GM12878 (cell line): ENCODE results near the gene UBE2O. TPM values are rescaled to one million over a fixed set of nuclear protein-coding genes. Genes with fewer than 3 reads are reported as not detected.

Experiments used
- EGR1 ChIP-seq, 2 experiments: IDR thresholded peaks; 1 replicate in 1 of 2; 2 replicates in 1 of 2; pipeline ENCODE4 v1.6.1; 2011 to 2012; ENCODE audit warnings: low read depth in 2 of 2, low read length in 2 of 2, borderline replicate concordance in 1 of 2, mild to moderate bottlenecking in 1 of 2, moderate library complexity in 1 of 2
- FOS ChIP-seq: IDR thresholded peaks from 3 replicates; pipeline ENCODE4 v1.6.1; 2011; ENCODE audit warnings: borderline replicate concordance; ENCODE audit not compliant: insufficient read length; ENCODE audit errors: extremely low read depth
- HDGF ChIP-seq: fragments of 450-650 bp; IDR thresholded peaks from 2 replicates; pipeline ENCODE4 v1.6.1; 2016; ENCODE audit warnings: antibody characterized with exemption
- MYC ChIP-seq: IDR thresholded peaks from 2 replicates; pipeline ENCODE4 v1.6.1; 2011; ENCODE audit warnings: mild to moderate bottlenecking, low read length, moderate library complexity, inconsistent platforms; ENCODE audit not compliant: insufficient read depth, insufficient replicate concordance, insufficient read length, severe bottlenecking
- NFYA ChIP-seq: IDR thresholded peaks from 2 replicates; pipeline ENCODE4 v1.6.1; 2011; ENCODE audit warnings: low read depth, mild to moderate bottlenecking, low read length, improper control_type of control experiment, borderline replicate concordance
- RAD21 ChIP-seq: IDR thresholded peaks from 2 replicates; pipeline ENCODE4 v1.6.1; 2011; ENCODE audit warnings: mild to moderate bottlenecking, low read depth, low read length, moderate library complexity; ENCODE audit not compliant: insufficient read depth
- RELA ChIP-seq: fragments of 450-650 bp; IDR thresholded peaks from 2 replicates; pipeline ENCODE4 v1.8.0; 2014; ENCODE audit warnings: borderline replicate concordance; ENCODE audit not compliant: partially characterized antibody
- WRNIP1 ChIP-seq: IDR thresholded peaks from 2 replicates; pipeline ENCODE4 v1.6.1; 2011; ENCODE audit warnings: low read depth, low read length, improper control_type of control experiment, borderline replicate concordance
- ZNF384 ChIP-seq: IDR thresholded peaks from 2 replicates; pipeline ENCODE4 v1.6.1; 2012; ENCODE audit warnings: low read depth, mild to moderate bottlenecking, low read length, improper control_type of control experiment, borderline replicate concordance
- polyA plus RNA-seq, 11 experiments: library from polyadenylated mRNA; depleted of rRNA in 4 of 11; unstranded in 6 of 11; stranded (reverse) in 5 of 11; fragments of >200 nt; fragmentation: Nextera tagmentation in 4 of 11; fragmentation: Illumina TruSeq in 1 of 11; extraction: Ambion mirVana in 4 of 11; extraction: Trizol in 1 of 11; gene quantifications; 1 replicate in 1 of 11; 2 replicates in 10 of 11; pipeline versions ENCODE4 v1.2.1 to v1.2.3, GENCODE V29; 2011 to 2016; ENCODE audit warnings: inconsistent platforms in 2 of 11, missing spikeins in 2 of 11, low read depth in 1 of 11
- total RNA-seq, 4 experiments: library from RNA; depleted of rRNA in 3 of 4; stranded (reverse); fragments of >200 nt in 3 of 4; fragmentation: Illumina TruSeq in 1 of 4; extraction: Trizol in 1 of 4; gene quantifications; 2 replicates each; pipeline versions ENCODE4 v1.2.1 to v1.2.3, GENCODE V29; 2013 to 2021
- TF ChIP-seq, protein P1 (sequence below): fragments of 450-650 bp; IDR thresholded peaks from 2 replicates; pipeline ENCODE4 v1.6.1; 2017; ENCODE audit warnings: mild to moderate bottlenecking, moderate library complexity
- TF ChIP-seq, protein P2 (sequence below), 3 experiments: IDR thresholded peaks in 2 of 3; conservative IDR thresholded peaks in 1 of 3; 2 replicates each; pipeline ENCODE4 v1.5.1; 2011; ENCODE audit warnings: low read depth in 3 of 3, low read length in 3 of 3, mild to moderate bottlenecking in 3 of 3, control low read depth in 2 of 3, moderate library complexity in 2 of 3, inconsistent platforms in 1 of 3, mixed read lengths in 1 of 3; ENCODE audit not compliant: control insufficient read depth in 2 of 3, insufficient read depth in 1 of 3; ENCODE audit errors: extremely low read depth in 1 of 3
- TF ChIP-seq, protein P3 (sequence below): fragments of 450-650 bp; formaldehyde crosslinking; IDR thresholded peaks from 2 replicates; pipeline ENCODE4 v1.4.0; 2022; ENCODE audit warnings: mild to moderate bottlenecking, moderate library complexity
- TF ChIP-seq, protein P4 (sequence below): fragments of 450-650 bp; IDR thresholded peaks from 2 replicates; pipeline ENCODE4 v1.6.1; 2016; ENCODE audit warnings: mild to moderate bottlenecking, moderate library complexity, borderline replicate concordance

The UBE2O gene
- total and polyA plus RNA-seq, 10 of the 15 experiments (the other 5 are each of a cell fraction or from before 2014, with no cell fraction given) = 2.1 to 39.0 (median 14.1) TPM

DNA sequence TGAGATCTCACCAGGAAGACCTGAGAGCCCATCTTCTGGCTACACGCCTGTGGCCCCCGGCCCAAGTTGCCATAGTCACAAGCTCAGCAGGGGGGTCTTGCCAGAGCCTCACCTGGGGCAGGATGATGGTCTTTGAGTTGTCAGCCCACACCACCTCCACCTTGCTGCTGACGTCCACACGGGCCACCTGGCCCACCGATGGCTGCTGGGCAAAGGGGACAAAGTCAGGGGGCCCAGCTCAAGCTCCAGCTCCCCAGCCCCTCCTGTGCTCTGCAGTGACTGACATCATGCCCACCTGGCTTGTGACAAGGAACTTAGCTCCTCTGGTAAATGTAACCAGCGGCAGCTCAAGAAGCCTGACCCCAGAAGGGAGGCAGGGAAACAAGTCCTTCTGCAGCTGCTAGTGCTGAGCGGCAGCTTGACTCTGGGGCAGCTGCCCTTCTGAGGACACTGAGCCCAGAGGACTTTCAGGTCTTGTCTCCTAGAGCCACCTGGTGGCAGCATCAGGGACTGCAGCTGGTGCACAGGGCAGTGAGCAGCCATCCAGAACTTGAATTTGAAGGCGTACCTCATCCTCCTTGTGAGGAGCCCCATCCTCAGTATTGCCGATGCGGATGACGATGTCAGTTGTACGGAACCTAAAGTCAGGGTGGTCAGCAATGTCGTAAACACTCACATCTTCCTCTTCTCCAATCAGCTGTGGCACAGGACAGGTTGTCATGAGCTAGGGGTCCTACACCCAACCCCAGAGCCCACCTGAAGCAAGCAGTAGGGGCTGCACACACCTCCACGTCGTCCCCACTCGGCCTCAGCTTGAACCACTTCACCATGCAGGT lies 55.0 kb downstream of the UBE2O start (continued):
- TF ChIP-seq, protein P1, sequence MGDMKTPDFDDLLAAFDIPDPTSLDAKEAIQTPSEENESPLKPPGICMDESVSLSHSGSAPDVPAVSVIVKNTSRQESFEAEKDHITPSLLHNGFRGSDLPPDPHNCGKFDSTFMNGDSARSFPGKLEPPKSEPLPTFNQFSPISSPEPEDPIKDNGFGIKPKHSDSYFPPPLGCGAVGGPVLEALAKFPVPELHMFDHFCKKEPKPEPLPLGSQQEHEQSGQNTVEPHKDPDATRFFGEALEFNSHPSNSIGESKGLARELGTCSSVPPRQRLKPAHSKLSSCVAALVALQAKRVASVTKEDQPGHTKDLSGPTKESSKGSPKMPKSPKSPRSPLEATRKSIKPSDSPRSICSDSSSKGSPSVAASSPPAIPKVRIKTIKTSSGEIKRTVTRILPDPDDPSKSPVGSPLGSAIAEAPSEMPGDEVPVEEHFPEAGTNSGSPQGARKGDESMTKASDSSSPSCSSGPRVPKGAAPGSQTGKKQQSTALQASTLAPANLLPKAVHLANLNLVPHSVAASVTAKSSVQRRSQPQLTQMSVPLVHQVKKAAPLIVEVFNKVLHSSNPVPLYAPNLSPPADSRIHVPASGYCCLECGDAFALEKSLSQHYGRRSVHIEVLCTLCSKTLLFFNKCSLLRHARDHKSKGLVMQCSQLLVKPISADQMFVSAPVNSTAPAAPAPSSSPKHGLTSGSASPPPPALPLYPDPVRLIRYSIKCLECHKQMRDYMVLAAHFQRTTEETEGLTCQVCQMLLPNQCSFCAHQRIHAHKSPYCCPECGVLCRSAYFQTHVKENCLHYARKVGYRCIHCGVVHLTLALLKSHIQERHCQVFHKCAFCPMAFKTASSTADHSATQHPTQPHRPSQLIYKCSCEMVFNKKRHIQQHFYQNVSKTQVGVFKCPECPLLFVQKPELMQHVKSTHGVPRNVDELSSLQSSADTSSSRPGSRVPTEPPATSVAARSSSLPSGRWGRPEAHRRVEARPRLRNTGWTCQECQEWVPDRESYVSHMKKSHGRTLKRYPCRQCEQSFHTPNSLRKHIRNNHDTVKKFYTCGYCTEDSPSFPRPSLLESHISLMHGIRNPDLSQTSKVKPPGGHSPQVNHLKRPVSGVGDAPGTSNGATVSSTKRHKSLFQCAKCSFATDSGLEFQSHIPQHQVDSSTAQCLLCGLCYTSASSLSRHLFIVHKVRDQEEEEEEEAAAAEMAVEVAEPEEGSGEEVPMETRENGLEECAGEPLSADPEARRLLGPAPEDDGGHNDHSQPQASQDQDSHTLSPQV = no peak
- TF ChIP-seq RELA (no peak), FOS (no peak), ZNF384 (no peak), RAD21 (peak; percentile 76), HDGF (peak; percentile 85; the same call in 1 of the 2 replicates), MYC (no peak), NFYA (no peak), WRNIP1 (0 out of 2 replicates have a peak, but pooled peaks have one; percentile 72), EGR1 (IDR thresholded peaks at IDR 0.05; ENCODE audit: borderline replicate concordance in 1 of 2, low read depth in 2 of 2, low read length in 2 of 2) (no peak)
- TF ChIP-seq, protein P2, sequence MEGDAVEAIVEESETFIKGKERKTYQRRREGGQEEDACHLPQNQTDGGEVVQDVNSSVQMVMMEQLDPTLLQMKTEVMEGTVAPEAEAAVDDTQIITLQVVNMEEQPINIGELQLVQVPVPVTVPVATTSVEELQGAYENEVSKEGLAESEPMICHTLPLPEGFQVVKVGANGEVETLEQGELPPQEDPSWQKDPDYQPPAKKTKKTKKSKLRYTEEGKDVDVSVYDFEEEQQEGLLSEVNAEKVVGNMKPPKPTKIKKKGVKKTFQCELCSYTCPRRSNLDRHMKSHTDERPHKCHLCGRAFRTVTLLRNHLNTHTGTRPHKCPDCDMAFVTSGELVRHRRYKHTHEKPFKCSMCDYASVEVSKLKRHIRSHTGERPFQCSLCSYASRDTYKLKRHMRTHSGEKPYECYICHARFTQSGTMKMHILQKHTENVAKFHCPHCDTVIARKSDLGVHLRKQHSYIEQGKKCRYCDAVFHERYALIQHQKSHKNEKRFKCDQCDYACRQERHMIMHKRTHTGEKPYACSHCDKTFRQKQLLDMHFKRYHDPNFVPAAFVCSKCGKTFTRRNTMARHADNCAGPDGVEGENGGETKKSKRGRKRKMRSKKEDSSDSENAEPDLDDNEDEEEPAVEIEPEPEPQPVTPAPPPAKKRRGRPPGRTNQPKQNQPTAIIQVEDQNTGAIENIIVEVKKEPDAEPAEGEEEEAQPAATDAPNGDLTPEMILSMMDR (IDR thresholded peaks at IDR 0.05 in 2 of 3, conservative IDR thresholded peaks at IDR 0.05 in 1 of 3; ENCODE audit: control insufficient read depth in 2 of 3, extremely low read depth in 1 of 3, insufficient read depth in 1 of 3, low read depth in 3 of 3, low read length in 3 of 3) = peak; percentile 96 to 98 (median 96); a peak in 5 of 6 replicates
- TF ChIP-seq, protein P3, sequence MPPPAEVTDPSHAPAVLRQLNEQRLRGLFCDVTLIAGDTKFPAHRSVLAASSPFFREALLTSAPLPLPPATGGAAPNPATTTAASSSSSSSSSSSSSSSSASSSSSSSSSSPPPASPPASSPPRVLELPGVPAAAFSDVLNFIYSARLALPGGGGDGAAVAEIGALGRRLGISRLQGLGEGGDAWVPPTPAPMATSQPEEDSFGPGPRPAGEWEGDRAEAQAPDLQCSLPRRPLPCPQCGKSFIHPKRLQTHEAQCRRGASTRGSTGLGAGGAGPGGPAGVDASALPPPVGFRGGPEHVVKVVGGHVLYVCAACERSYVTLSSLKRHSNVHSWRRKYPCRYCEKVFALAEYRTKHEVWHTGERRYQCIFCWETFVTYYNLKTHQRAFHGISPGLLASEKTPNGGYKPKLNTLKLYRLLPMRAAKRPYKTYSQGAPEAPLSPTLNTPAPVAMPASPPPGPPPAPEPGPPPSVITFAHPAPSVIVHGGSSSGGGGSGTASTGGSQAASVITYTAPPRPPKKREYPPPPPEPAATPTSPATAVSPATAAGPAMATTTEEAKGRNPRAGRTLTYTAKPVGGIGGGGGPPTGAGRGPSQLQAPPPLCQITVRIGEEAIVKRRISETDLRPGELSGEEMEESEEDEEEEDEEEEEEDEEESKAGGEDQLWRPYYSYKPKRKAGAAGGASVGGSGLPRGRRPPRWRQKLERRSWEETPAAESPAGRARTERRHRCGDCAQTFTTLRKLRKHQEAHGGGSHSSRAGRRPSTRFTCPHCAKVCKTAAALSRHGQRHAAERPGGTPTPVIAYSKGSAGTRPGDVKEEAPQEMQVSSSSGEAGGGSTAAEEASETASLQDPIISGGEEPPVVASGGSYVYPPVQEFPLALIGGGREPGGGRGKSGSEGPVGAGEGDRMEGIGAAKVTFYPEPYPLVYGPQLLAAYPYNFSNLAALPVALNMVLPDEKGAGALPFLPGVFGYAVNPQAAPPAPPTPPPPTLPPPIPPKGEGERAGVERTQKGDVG (CRISPR knock-in tag) = no peak
- TF ChIP-seq, protein P4, sequence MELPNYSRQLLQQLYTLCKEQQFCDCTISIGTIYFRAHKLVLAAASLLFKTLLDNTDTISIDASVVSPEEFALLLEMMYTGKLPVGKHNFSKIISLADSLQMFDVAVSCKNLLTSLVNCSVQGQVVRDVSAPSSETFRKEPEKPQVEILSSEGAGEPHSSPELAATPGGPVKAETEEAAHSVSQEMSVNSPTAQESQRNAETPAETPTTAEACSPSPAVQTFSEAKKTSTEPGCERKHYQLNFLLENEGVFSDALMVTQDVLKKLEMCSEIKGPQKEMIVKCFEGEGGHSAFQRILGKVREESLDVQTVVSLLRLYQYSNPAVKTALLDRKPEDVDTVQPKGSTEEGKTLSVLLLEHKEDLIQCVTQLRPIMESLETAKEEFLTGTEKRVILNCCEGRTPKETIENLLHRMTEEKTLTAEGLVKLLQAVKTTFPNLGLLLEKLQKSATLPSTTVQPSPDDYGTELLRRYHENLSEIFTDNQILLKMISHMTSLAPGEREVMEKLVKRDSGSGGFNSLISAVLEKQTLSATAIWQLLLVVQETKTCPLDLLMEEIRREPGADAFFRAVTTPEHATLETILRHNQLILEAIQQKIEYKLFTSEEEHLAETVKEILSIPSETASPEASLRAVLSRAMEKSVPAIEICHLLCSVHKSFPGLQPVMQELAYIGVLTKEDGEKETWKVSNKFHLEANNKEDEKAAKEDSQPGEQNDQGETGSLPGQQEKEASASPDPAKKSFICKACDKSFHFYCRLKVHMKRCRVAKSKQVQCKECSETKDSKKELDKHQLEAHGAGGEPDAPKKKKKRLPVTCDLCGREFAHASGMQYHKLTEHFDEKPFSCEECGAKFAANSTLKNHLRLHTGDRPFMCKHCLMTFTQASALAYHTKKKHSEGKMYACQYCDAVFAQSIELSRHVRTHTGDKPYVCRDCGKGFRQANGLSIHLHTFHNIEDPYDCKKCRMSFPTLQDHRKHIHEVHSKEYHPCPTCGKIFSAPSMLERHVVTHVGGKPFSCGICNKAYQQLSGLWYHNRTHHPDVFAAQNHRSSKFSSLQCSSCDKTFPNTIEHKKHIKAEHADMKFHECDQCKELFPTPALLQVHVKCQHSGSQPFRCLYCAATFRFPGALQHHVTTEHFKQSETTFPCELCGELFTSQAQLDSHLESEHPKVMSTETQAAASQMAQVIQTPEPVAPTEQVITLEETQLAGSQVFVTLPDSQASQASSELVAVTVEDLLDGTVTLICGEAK = no peak
